K562 treated with DMSO at 1 percent for 12 hours (cell line): ENCODE results near the gene SLC44A2. TPM values are rescaled to one million over a fixed set of nuclear protein-coding genes. Genes with fewer than 3 reads are reported as not detected.

ENCODE experiments used
- total RNA-seq: library from RNA; unstranded; fragments of 300-600 nt; gene quantifications from 2 replicates; pipeline ENCODE4 v1.2.3, GENCODE V29; 2022; ENCODE audit not compliant: insufficient read depth

The SLC44A2 gene
- total RNA-seq = 25.9 and 39.9 TPM in 2 replicates

GRCh38 chr19:10625003-10625761 lies at the start of gene SLC44A2:
TSS of gene SLC44A2 (plus strand) at chr19:10625553. CDS start at chr19:10625634, 81 bp downstream.

DNA sequence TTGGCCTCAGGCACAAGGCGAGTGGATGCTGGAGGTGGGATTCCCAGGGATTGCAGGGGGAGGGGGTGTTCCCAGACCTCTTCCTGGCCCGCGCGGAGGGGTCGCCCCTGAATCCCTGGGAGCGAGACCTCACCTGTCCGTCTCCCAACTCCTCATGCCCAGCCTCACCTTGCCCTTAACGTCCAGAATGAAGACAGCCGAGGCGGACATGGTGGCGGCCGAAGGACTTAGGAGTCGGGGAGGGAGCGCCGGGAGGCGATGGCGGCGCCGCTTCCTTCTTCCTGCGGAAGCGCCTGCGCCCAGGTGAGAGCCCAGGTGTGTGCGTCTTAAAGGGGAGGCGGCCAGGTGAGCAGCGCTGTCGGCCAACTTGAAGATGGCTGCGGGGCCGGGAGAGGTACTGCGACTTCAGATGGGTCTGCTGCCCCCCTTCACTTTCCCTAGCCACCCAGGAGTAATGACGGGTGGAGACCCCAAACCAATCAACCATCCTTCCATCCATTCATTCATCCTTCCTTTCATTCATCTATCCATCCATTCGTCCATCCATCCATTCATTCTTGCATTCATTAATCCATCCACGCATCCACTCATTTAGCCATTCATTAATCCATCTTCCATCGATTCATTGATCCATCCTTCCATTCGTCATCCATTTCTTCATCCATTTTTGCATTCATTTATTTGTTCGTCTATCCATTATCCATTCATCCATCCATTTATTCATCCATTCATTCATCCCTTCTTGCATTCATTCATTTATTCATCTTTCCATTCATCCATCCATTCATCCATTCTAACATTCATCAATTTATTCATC lies 38.1 kb upstream of the SLC44A2 start, which contains the start of gene AP1M2:
TSS of gene AP1M2 (minus strand) at position 291 of the 817 bp plus-strand sequence. CDS start at position 210, 81 bp downstream.

GRCh38 chr19:10653732-10654609 lies 28.6 kb downstream of the SLC44A2 start, which contains the start of gene ILF3:
TSS of gene ILF3 (plus strand) at chr19:10654346. CDS start at chr19:10670606, 16,260 bp downstream.

Other genes starting within 250 kb of the SLC44A2 start
- gene TYK2, start 245.0 kb upstream of the SLC44A2 start, total RNA-seq = 115 and 173 TPM in 2 replicates
- gene CDC37, start 222.0 kb upstream of the SLC44A2 start, total RNA-seq = 197 and 242 TPM in 2 replicates
- 7.6 and 19.3 TPM in 2 replicates for gene PDE4A, start 205.0 kb upstream of the SLC44A2 start, total RNA-seq
- gene KEAP1, start 122.2 kb upstream of the SLC44A2 start, total RNA-seq = 55.0 and 67.1 TPM in 2 replicates
- gene S1PR5, start 108.1 kb upstream of the SLC44A2 start, total RNA-seq = not detected in 2 replicates
- gene ATG4D, start 81.6 kb upstream of the SLC44A2 start, total RNA-seq = 56.4 and 82.6 TPM in 2 replicates
- 26.6 and 38.1 TPM in 2 replicates for gene KRI1, start 59.5 kb upstream of the SLC44A2 start, total RNA-seq
- gene CDKN2D, start 56.6 kb upstream of the SLC44A2 start, total RNA-seq = 35.4 and 42.7 TPM in 2 replicates
- not detected in 2 replicates for gene AP1M2, start 38.2 kb upstream of the SLC44A2 start, total RNA-seq
- gene ILF3, start 28.8 kb downstream of the SLC44A2 start, total RNA-seq = 107 and 235 TPM in 2 replicates
- 11.5 and 18.7 TPM in 2 replicates for gene QTRT1, start 75.9 kb downstream of the SLC44A2 start, total RNA-seq
- gene DNM2, start 92.5 kb downstream of the SLC44A2 start, total RNA-seq = 138 and 240 TPM in 2 replicates
- gene TMED1, start 210.7 kb downstream of the SLC44A2 start, total RNA-seq = 59.0 and 100.0 TPM in 2 replicates
- gene C19orf38, start 222.9 kb downstream of the SLC44A2 start, total RNA-seq = 0.84 TPM in 1 of 2 replicates, not detected in the other
- gene CARM1, start 246.0 kb downstream of the SLC44A2 start, total RNA-seq = 41.5 and 74.7 TPM in 2 replicates